GM12878 (cell line): Measurements from ENCODE around the gene KRTAP1-1. TPM values are rescaled to one million over a fixed set of nuclear protein-coding genes. Genes with fewer than 3 reads are reported as not detected.

Experiments used
- ATAC-seq: fragments of 200-7000 bp; cut with Tn5 transposase; 3 replicates; pipeline ENCODE4 v1.9.1; 2020; ENCODE audit warnings: mild to moderate bottlenecking, moderate library complexity
- BruUV-seq: library from RNA; stranded (reverse); fragments of 400-500 nt; replicated peaks from 2 replicates; lab custom pipeline; 2021; lab: Mats Ljungman, UMichigan
- CTCF ChIA-PET: fragments of 300-600 bp; sonication (Branson Sonifier 250); formaldehyde crosslinking; extraction: SDS; loops from one replicate; lab custom pipeline; 2021; ENCODE audit warnings: inconsistent platforms; lab: Yijun Ruan, JAX
- POLR2A ChIA-PET: fragments of 350-600 bp; formaldehyde crosslinking; extraction: SDS; loops from one replicate; lab custom pipeline; 2021; ENCODE audit warnings: inconsistent platforms; lab: Charles Lee
- RAD21 ChIA-PET: fragments of 300-600 bp; sonication (Branson Sonifier 250); formaldehyde crosslinking; loops from one replicate; lab custom pipeline; 2023; ENCODE audit warnings: antibody characterized with exemption; ENCODE audit not compliant: unreplicated experiment; lab: Charles Lee
- SMC1A ChIA-PET: fragments of 300-600 bp; sonication (Branson Sonifier 250); formaldehyde crosslinking; loops from one replicate; lab custom pipeline; 2023; ENCODE audit not compliant: unreplicated experiment, uncharacterized antibody; lab: Charles Lee
- DNase-seq: peaks from one replicate; pipeline ENCODE4 v3.0.0-alpha.2; 2011; ENCODE audit warnings: low read depth, low spot score
- FAIRE-seq: peaks from 3 replicates; lab custom pipeline; 2011; peaks lifted over from hg19 to GRCh38; lab: Jason Lieb, UNC
- H2AFZ ChIP-seq: 2 replicates; pipeline ENCODE4 v1.6.0; 2011; ENCODE audit warnings: low read depth, low read length, control low read depth; ENCODE audit not compliant: control insufficient read depth
- H3K27ac ChIP-seq: 2 replicates; pipeline ENCODE4 v1.5.1; 2011; ENCODE audit warnings: control low read depth; ENCODE audit not compliant: control insufficient read depth, insufficient read depth
- H3K27me3 ChIP-seq, 2 experiments: replicated peaks in 1 of 2; 2 replicates each; pipeline versions ENCODE4 v1.6.0 to v1.6.1; 2011; ENCODE audit warnings: low read length in 1 of 2; ENCODE audit not compliant: control insufficient read depth in 2 of 2, insufficient read depth in 2 of 2
- H3K36me3 ChIP-seq, 2 experiments: 2 replicates each; pipeline ENCODE4 v1.5.1; 2011; ENCODE audit warnings: low read length in 1 of 2; ENCODE audit not compliant: control insufficient read depth in 2 of 2, insufficient read depth in 2 of 2
- H3K4me1 ChIP-seq: 2 replicates; pipeline ENCODE4 v1.6.1; 2011; ENCODE audit warnings: mild to moderate bottlenecking, low read length, moderate library complexity, mixed read lengths; ENCODE audit not compliant: control insufficient read depth, insufficient read depth
- H3K4me2 ChIP-seq: 2 replicates; pipeline ENCODE4 v1.6.0; 2011; ENCODE audit warnings: control low read depth; ENCODE audit not compliant: control insufficient read depth, insufficient read depth
- H3K4me3 ChIP-seq: fragments of 200-600 bp; sonication (generic); 2 replicates; pipeline ENCODE4 v1.5.1; 2016
- H3K79me2 ChIP-seq: 2 replicates; pipeline ENCODE4 v1.6.0; 2011; ENCODE audit warnings: low read length; ENCODE audit not compliant: control insufficient read depth, insufficient read depth
- H3K9ac ChIP-seq: 2 replicates; pipeline ENCODE4 v1.8.0; 2011; ENCODE audit warnings: low read length, control low read depth, mixed read lengths; ENCODE audit not compliant: control insufficient read depth, insufficient read depth
- H3K9me3 ChIP-seq: replicated peaks from 3 replicates; pipeline ENCODE4 v1.5.1; 2011; ENCODE audit warnings: mild to moderate bottlenecking, low read length; ENCODE audit not compliant: control insufficient read depth, insufficient read depth
- H4K20me1 ChIP-seq: 2 replicates; pipeline ENCODE4 v1.6.0; 2011; ENCODE audit not compliant: control insufficient read depth, insufficient read depth
- CBX3 ChIP-seq: fragments of 200-600 bp; sonication (generic); IDR thresholded peaks from 2 replicates; pipeline ENCODE4 v1.6.1; 2016; ENCODE audit warnings: low read depth, borderline replicate concordance
- ETV6 ChIP-seq, 2 experiments: fragments of 450-650 bp in 1 of 2; IDR thresholded peaks in 1 of 2; conservative IDR thresholded peaks in 1 of 2; 2 replicates each; pipeline ENCODE4 v1.6.1; 2014; ENCODE audit warnings: antibody characterized with exemption in 1 of 2, borderline replicate concordance in 1 of 2, low read depth in 1 of 2, mild to moderate bottlenecking in 1 of 2, moderate library complexity in 1 of 2
- GABPA ChIP-seq: IDR thresholded peaks from 2 replicates; pipeline ENCODE4 v1.6.1; 2014; ENCODE audit warnings: antibody characterized with exemption, low read depth, mild to moderate bottlenecking, inconsistent platforms
- HDAC6 ChIP-seq: fragments of 200-600 bp; sonication (generic); IDR thresholded peaks from one replicate; pipeline ENCODE4 v1.8.0; 2017; ENCODE audit warnings: antibody characterized with exemption; ENCODE audit not compliant: unreplicated experiment
- HSF1 ChIP-seq: fragments of 150-350 bp; IDR thresholded peaks from 2 replicates; pipeline ENCODE4 v1.6.1; 2014; ENCODE audit warnings: mild to moderate bottlenecking, low read depth, low read length
- KDM1A ChIP-seq: fragments of 200-600 bp; sonication (generic); IDR thresholded peaks from 2 replicates; pipeline ENCODE4 v1.6.1; 2016; ENCODE audit warnings: borderline replicate concordance
- SMC3 ChIP-seq: IDR thresholded peaks from 2 replicates; pipeline ENCODE4 v1.6.1; 2011; ENCODE audit warnings: low read length, improper control_type of control experiment, borderline replicate concordance
- TBL1XR1 ChIP-seq: IDR thresholded peaks from 2 replicates; pipeline ENCODE4 v1.6.1; 2012; ENCODE audit warnings: low read depth, low read length, improper control_type of control experiment
- ZBTB40 ChIP-seq: fragments of 450-650 bp; IDR thresholded peaks from 2 replicates; pipeline ENCODE4 v1.6.1; 2016; ENCODE audit warnings: mild to moderate bottlenecking, moderate library complexity, borderline replicate concordance
- ZNF384 ChIP-seq: IDR thresholded peaks from 2 replicates; pipeline ENCODE4 v1.6.1; 2012; ENCODE audit warnings: low read depth, mild to moderate bottlenecking, low read length, improper control_type of control experiment, borderline replicate concordance
- ZNF622 ChIP-seq: fragments of 450-650 bp; IDR thresholded peaks from 2 replicates; pipeline ENCODE4 v1.6.1; 2017; ENCODE audit warnings: mild to moderate bottlenecking, inconsistent platforms
- WGBS: methylation state at CpG from one replicate; pipeline ENCODE4 v1.1.6; 2016; ENCODE audit warnings: low lambda C conversion rate; ENCODE audit not compliant: insufficient replicate concordance, insufficient coverage; ENCODE audit errors: missing lambda C conversion rate; 5-methylcytosine and 5-hydroxymethylcytosine counted together
- in situ Hi-C: fragments of 300-500 bp; cut with MboI; formaldehyde crosslinking; loops from 9 replicates; pipeline ENCODE4 v1.14.3; 2018; ENCODE audit warnings: mixed read lengths
- intact Hi-C: fragments of 100-400 bp; cut with micrococcal nuclease; formaldehyde crosslinking; loops from one replicate; pipeline ENCODE4 v1.14.2; 2022; ENCODE audit not compliant: unreplicated experiment
- polyA plus RNA-seq, 11 experiments: library from polyadenylated mRNA; depleted of rRNA in 4 of 11; unstranded in 6 of 11; stranded (reverse) in 5 of 11; fragments of >200 nt; fragmentation: Nextera tagmentation in 4 of 11; fragmentation: Illumina TruSeq in 1 of 11; extraction: Ambion mirVana in 4 of 11; extraction: Trizol in 1 of 11; gene quantifications; 1 replicate in 1 of 11; 2 replicates in 10 of 11; pipeline versions ENCODE4 v1.2.1 to v1.2.3, GENCODE V29; 2011 to 2016; ENCODE audit warnings: inconsistent platforms in 2 of 11, missing spikeins in 2 of 11, low read depth in 1 of 11
- total RNA-seq, 4 experiments: library from RNA; depleted of rRNA in 3 of 4; stranded (reverse); fragments of >200 nt in 3 of 4; fragmentation: Illumina TruSeq in 1 of 4; extraction: Trizol in 1 of 4; gene quantifications; 2 replicates each; pipeline versions ENCODE4 v1.2.1 to v1.2.3, GENCODE V29; 2013 to 2021
- TF ChIP-seq, protein P1 (sequence below): IDR thresholded peaks from 2 replicates; pipeline ENCODE4 v1.6.1; 2011; ENCODE audit warnings: mild to moderate bottlenecking, low read depth, low read length, moderate library complexity; ENCODE audit not compliant: insufficient replicate concordance

The KRTAP1-1 gene
- total and polyA plus RNA-seq, 10 of the 15 experiments (the other 5 are each of a cell fraction or from before 2014, with no cell fraction given): not detected

- TF ChIP-seq, protein P1, sequence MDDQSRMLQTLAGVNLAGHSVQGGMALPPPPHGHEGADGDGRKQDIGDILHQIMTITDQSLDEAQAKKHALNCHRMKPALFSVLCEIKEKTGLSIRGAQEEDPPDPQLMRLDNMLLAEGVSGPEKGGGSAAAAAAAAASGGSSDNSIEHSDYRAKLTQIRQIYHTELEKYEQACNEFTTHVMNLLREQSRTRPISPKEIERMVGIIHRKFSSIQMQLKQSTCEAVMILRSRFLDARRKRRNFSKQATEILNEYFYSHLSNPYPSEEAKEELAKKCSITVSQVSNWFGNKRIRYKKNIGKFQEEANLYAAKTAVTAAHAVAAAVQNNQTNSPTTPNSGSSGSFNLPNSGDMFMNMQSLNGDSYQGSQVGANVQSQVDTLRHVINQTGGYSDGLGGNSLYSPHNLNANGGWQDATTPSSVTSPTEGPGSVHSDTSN: no peak
- TF ChIP-seq GABPA (no peak), KDM1A (no peak)
Observed at GRCh38 chr17:40996829-40997228, 44.4 kb downstream of the KRTAP1-1 start (continued).

- no peaks in the 10 kb centered on the region for H3K9me3 ChIP-seq
- ChIA-PET CTCF (interaction anchor here (0.6 to 1.7 kb wide), 2 partner anchors 9 to 138 kb away, joined by 4 read pairs; no protein-coding TSS in a partner anchor), POLR2A (no interaction called here), SMC1A (no interaction called here), RAD21 (no interaction called here)
- no peak overlapping the region for H3K9ac ChIP-seq
- H3K4me3 ChIP-seq: no peak overlapping the region
- no peaks in the 10 kb centered on the region for H3K79me2 ChIP-seq
- H3K4me2 ChIP-seq: no peak overlapping the region
- H3K27me3 ChIP-seq: peaks cover 0 to 8% of the 10 kb centered on the region in 2 experiments; a peak in 1 of 4 replicates
- ATAC-seq (no peak), DNase-seq (no peak), FAIRE-seq (no peak)
- H4K20me1 ChIP-seq: no peaks in the 10 kb centered on the region
- TF ChIP-seq, protein P1: no peak
- TF ChIP-seq HSF1: no peak
- no peak for TF ChIP-seq ETV6 (conservative IDR thresholded peaks at IDR 0.05 in 1 of 2, IDR thresholded peaks at IDR 0.05 in 1 of 2; ENCODE audit: borderline replicate concordance in 1 of 2, low read depth in 1 of 2)
- no peak for TF ChIP-seq TBL1XR1
- no peak for TF ChIP-seq ZNF622
- TF ChIP-seq CBX3: no peak
- no peak for TF ChIP-seq HDAC6
- TF ChIP-seq SMC3: no peak
- no peak for TF ChIP-seq ZBTB40
- TF ChIP-seq ZNF384: no peak
- intact Hi-C loops: no loop called here
- no peak overlapping the region for H2AFZ ChIP-seq
- BruUV-seq: no TSS peak
- H3K4me1 ChIP-seq: no peaks in the 10 kb centered on the region
- in situ Hi-C loops: no loop called here
- 0% methylated on average over 1 of the region's 1 CpG for WGBS
- no peak overlapping the region for H3K27ac ChIP-seq
- H3K36me3 ChIP-seq: no peaks in the 10 kb centered on the region
Observed at GRCh38 chr17:40995116-40995515, 46.1 kb downstream of the KRTAP1-1 start.
